ENCODE measurements around the gene ZNF710. TPM values are rescaled to one million over a fixed set of nuclear protein-coding genes. Genes with fewer than 3 reads are reported as not detected.

ZNF710 gene
- total and polyA plus RNA-seq, 2 donors (not counting 3 experiments of a cell fraction or from before 2014, with no cell fraction given) = 8.9 to 32.4 TPM

- H3K9me1 ChIP-seq (replicated peaks; ENCODE audit: control insufficient read depth, extremely low read depth, insufficient read depth, low read length) = no peaks in the 10 kb centered on the region
- FAIRE-seq (peak; percentile 64), DNase-seq (ENCODE audit: low read depth, low spot score) (peak; percentile 48)
- H3K9ac ChIP-seq (replicated peaks; ENCODE audit: extremely low read depth, insufficient read depth, low read length) = peak overlapping the region; percentile 90
- no peaks in the 10 kb centered on the region for H3K27me3 ChIP-seq (ENCODE audit: control insufficient read depth in 2 of 2, insufficient read depth in 2 of 2, low read length in 2 of 2)
- POLR2A ChIA-PET = interaction anchor here (1.9 kb wide), 1 partner anchor 19 kb away, joined by 5 read pairs; no protein-coding TSS in a partner anchor
- CTCF ChIA-PET = interaction anchor here (1.1 to 3.4 kb wide), 5 partner anchors 14 to 120 kb away, joined by 3 to 25 read pairs (median 4); no protein-coding TSS in a partner anchor
- H4K20me1 ChIP-seq (replicated peaks; ENCODE audit: control insufficient read depth, extremely low read depth, insufficient read depth, low read length) = no peaks in the 10 kb centered on the region
- peak overlapping the region; percentile 35 for H3K4me2 ChIP-seq (ENCODE audit: insufficient read depth, low read length)
- dilution Hi-C loops (cut with MboI; ENCODE audit: extremely low pct_ligation_motif_present, low sequenced_read_pairs) = no loop called here
- peak overlapping the region; percentile 73 for H3K27ac ChIP-seq (ENCODE audit: insufficient read depth, low read depth, low read length)
- no peaks in the 10 kb centered on the region for H3K36me3 ChIP-seq (ENCODE audit: control insufficient read depth in 2 of 2, extremely low read depth in 1 of 2, insufficient read depth in 2 of 2, low read length in 2 of 2)
- peak overlapping the region; percentile 87 for H2AFZ ChIP-seq (ENCODE audit: low read depth, low read length)
- H3K9me3 ChIP-seq (replicated peaks; ENCODE audit: control insufficient read depth, insufficient read depth, low read length) = no peaks in the 10 kb centered on the region
- peaks cover 19% of the 10 kb centered on the region for H3K4me1 ChIP-seq (ENCODE audit: control insufficient read depth, extremely low read depth, insufficient read depth, low read length)
- TSS peak; percentile 55 for BruUV-seq (replicated peaks)
- intact Hi-C loops (cut with micrococcal nuclease) = loop anchor here (5.0 kb wide), 1 partner anchor 131 kb away; the partner anchor contains the start of genes CIB1 and GDPGP1
- peaks cover 27% of the 10 kb centered on the region for H3K79me2 ChIP-seq (ENCODE audit: control insufficient read depth, insufficient read depth, low read length)
- peak overlapping the region; percentile 72 to 83 (median 76) for H3K4me3 ChIP-seq (replicated peaks in 1 of 3; ENCODE audit: insufficient read depth in 1 of 3, low read depth in 1 of 3, low read length in 3 of 3)
- no peak for TF ChIP-seq EZH2 (IDR thresholded peaks at IDR 0.05; ENCODE audit: borderline replicate concordance, low read depth, low read length, severe bottlenecking)
- no peak for TF ChIP-seq JUN (IDR thresholded peaks at IDR 0.05; ENCODE audit: borderline replicate concordance, insufficient read depth, insufficient read length, low read depth)
- TF ChIP-seq, protein P1, sequence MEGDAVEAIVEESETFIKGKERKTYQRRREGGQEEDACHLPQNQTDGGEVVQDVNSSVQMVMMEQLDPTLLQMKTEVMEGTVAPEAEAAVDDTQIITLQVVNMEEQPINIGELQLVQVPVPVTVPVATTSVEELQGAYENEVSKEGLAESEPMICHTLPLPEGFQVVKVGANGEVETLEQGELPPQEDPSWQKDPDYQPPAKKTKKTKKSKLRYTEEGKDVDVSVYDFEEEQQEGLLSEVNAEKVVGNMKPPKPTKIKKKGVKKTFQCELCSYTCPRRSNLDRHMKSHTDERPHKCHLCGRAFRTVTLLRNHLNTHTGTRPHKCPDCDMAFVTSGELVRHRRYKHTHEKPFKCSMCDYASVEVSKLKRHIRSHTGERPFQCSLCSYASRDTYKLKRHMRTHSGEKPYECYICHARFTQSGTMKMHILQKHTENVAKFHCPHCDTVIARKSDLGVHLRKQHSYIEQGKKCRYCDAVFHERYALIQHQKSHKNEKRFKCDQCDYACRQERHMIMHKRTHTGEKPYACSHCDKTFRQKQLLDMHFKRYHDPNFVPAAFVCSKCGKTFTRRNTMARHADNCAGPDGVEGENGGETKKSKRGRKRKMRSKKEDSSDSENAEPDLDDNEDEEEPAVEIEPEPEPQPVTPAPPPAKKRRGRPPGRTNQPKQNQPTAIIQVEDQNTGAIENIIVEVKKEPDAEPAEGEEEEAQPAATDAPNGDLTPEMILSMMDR (IDR thresholded peaks at IDR 0.05; ENCODE audit: extremely low read depth in 1 of 2, insufficient read depth in 1 of 2, low read depth in 1 of 2, low read length in 2 of 2) = no peak
These were observed 100.2 kb downstream of the ZNF710 start for GRCh38 chr15:90101130-90101968.
